Subcutaneous abdominal adipose tissue (tissue), 5 donors: ENCODE data around the gene PIK3R4.

ENCODE experiments used
- H3K27ac ChIP-seq: one replicate; pipeline ENCODE4 v1.7.0; 2013; ENCODE audit warnings: low read depth, mild to moderate bottlenecking, inconsistent platforms, low read length, moderate library complexity
- H3K27me3 ChIP-seq, 5 donors: one replicate each; pipeline ENCODE4 v1.7.0; 2013; ENCODE audit warnings: low read length in 5 of 5, inconsistent platforms in 1 of 5; ENCODE audit not compliant: control insufficient read depth in 5 of 5, insufficient read depth in 4 of 5
- H3K36me3 ChIP-seq, 5 donors: one replicate each; pipeline ENCODE4 v1.7.0; 2013; ENCODE audit warnings: low read length in 5 of 5; ENCODE audit not compliant: control insufficient read depth in 5 of 5, insufficient read depth in 5 of 5
- H3K4me1 ChIP-seq, 5 donors: one replicate each; pipeline ENCODE4 v1.7.0; 2013; ENCODE audit warnings: low read length in 5 of 5, mild to moderate bottlenecking in 3 of 5, moderate library complexity in 1 of 5; ENCODE audit not compliant: control insufficient read depth in 5 of 5, insufficient read depth in 5 of 5
- H3K4me3 ChIP-seq, 5 donors: one replicate each; pipeline ENCODE4 v1.7.0; 2013; ENCODE audit warnings: low read length in 5 of 5, low read depth in 1 of 5
- H3K9ac ChIP-seq, 5 donors: one replicate each; pipeline ENCODE4 v1.7.0; 2013; ENCODE audit warnings: low read length in 5 of 5, mild to moderate bottlenecking in 4 of 5, moderate library complexity in 3 of 5
- H3K9me3 ChIP-seq, 5 donors: one replicate each; pipeline ENCODE4 v1.7.0; 2013; ENCODE audit warnings: low read length in 5 of 5; ENCODE audit not compliant: control insufficient read depth in 5 of 5
- donor health status: healthy.
- donor health status: healthy.
- donor health status: healthy.
- donor health status: healthy.
- donor health status: healthy.

PIK3R4 gene

GRCh38 chr3:130743354-130743753 is 3.3 kb downstream of the PIK3R4 start:
- Histone ChIP-seq H3K27me3 (no peaks in the 10 kb centered on the region), H3K36me3 (peaks cover 3 to 11% (median 10%) of the 10 kb centered on the region in 5 donors), H3K4me3 (no peak overlapping the region), H3K9ac (peak overlapping the region in 1 of 5 donors; percentile 8), H3K9me3 (no peaks in the 10 kb centered on the region), H3K4me1 (peaks cover 3 to 64% (median 47%) of the 10 kb centered on the region in 5 donors), H3K27ac (no peak overlapping the region)

DNA sequence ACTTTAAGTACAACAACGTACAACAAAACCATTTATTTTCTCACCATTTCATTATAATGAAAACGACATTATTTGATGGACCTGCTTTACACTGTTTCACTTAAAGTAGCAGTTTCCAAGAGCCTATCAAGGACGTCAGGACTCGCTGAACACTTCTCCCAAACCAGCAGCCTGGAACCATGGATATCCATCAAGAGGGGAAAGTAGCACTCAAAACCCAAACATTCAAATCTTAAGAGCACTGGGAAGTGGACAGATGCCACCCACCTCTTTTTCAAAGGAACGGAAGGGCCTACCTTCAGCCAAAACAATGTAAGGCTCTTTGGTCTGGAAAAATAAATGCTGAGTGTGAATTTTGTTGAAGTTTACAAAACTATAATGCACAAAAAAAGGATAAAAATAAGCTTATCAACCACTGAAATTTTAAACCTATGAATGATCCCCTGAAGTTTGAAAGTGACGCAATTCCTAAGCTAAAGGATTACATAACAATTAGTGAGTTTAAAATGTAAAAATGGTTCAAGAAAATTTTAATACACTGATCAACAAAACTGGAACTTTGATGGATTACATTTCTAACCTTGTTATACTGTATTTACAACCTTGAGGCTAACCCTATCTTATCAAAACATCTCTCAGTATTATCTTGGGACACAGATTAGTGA is 4.6 kb downstream of the PIK3R4 start:
- H3K36me3 ChIP-seq = peaks cover 3 to 11% (median 10%) of the 10 kb centered on the region in 5 donors
- no peak overlapping the region for H3K27ac ChIP-seq
- no peaks in the 10 kb centered on the region for H3K9me3 ChIP-seq
- peaks cover 3 to 58% (median 47%) of the 10 kb centered on the region in 5 donors for H3K4me1 ChIP-seq
- H3K27me3 ChIP-seq = no peaks in the 10 kb centered on the region
- H3K4me3 ChIP-seq = no peak overlapping the region
- H3K9ac ChIP-seq = no peak overlapping the region

DNA sequence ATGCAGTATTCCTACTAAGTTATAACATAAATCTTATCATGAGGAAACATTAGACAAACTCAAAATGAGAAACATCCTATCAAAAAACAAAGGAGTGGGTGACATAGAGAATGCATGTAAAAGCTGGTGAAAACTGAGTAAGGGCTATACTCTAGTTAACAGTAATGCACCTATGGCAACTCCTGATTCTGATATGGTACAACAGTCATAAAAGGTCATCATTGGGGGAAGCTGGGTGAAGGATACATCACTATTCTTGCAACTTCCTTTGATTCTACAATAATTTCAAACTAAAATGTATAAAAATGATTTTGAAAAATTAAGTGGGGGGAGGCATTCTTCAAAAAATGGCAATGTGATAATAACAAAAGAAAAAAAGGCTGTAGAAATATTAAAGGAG is 6.8 kb downstream of the PIK3R4 start:
- H3K9ac ChIP-seq = no peak overlapping the region
- no peaks in the 10 kb centered on the region for H3K9me3 ChIP-seq
- H3K4me3 ChIP-seq = no peak overlapping the region
- peaks cover 3 to 16% (median 10%) of the 10 kb centered on the region in 5 donors for H3K36me3 ChIP-seq
- H3K27me3 ChIP-seq = no peaks in the 10 kb centered on the region
- no peak overlapping the region for H3K27ac ChIP-seq
- peaks cover 0 to 40% (median 29%) of the 10 kb centered on the region in 5 donors for H3K4me1 ChIP-seq

DNA sequence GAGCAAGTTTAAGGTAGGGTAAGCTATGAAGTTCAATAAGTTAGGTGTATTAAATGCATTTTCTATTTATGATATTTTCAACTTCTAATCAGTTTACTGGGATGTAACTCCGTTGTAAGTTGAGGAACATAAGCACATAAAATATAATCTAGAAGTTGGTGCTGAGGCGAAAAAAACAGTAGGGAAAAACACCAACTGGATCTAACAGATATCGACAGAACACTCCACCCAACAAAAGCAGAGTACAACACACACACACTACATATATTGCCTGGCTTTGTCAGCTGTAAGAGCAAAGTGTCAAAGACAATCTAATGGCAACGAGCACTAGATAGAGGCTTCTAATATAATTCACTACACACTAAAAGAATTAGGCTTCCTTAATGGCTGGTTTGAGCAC is 8.4 kb downstream of the PIK3R4 start:
- Histone ChIP-seq H3K9me3 (no peaks in the 10 kb centered on the region), H3K27me3 (no peaks in the 10 kb centered on the region), H3K27ac (no peak overlapping the region), H3K4me3 (no peak overlapping the region), H3K9ac (no peak overlapping the region), H3K4me1 (peaks cover 0 to 33% (median 15%) of the 10 kb centered on the region in 5 donors), H3K36me3 (peaks cover 7 to 19% (median 8%) of the 10 kb centered on the region in 5 donors)

GRCh38 chr3:130737622-130738021 is 9.0 kb downstream of the PIK3R4 start:
- no peak overlapping the region for H3K9ac ChIP-seq
- H3K27ac ChIP-seq = no peak overlapping the region

GRCh38 chr3:130733236-130733875 is 13.3 kb downstream of the PIK3R4 start:
- Histone ChIP-seq H3K9ac (peak overlapping the region in 2 of 5 donors; percentile 5 to 39), H3K4me3 (peak overlapping the region in 1 of 5 donors; percentile 3)

More at GRCh38 chr3:130737622-130738021, 9.0 kb downstream of the PIK3R4 start:
- H3K36me3 ChIP-seq = peaks cover 7 to 23% (median 11%) of the 10 kb centered on the region in 5 donors
- H3K27me3 ChIP-seq = no peaks in the 10 kb centered on the region
- H3K9me3 ChIP-seq = no peaks in the 10 kb centered on the region
- peaks cover 0 to 27% (median 11%) of the 10 kb centered on the region in 5 donors for H3K4me1 ChIP-seq
- H3K4me3 ChIP-seq = no peak overlapping the region

GRCh38 chr3:130732501-130732900 is 14.1 kb downstream of the PIK3R4 start:
- Histone ChIP-seq H3K27ac (no peak overlapping the region), H3K9me3 (no peaks in the 10 kb centered on the region), H3K36me3 (peaks cover 6 to 27% (median 10%) of the 10 kb centered on the region in 5 donors), H3K9ac (no peak overlapping the region), H3K4me3 (no peak overlapping the region), H3K4me1 (peaks cover 0 to 17% (median 2%) of the 10 kb centered on the region in 5 donors), H3K27me3 (no peaks in the 10 kb centered on the region)

More at GRCh38 chr3:130733236-130733875, 13.3 kb downstream of the PIK3R4 start:
- Histone ChIP-seq H3K9me3 (no peaks in the 10 kb centered on the region), H3K36me3 (peaks cover 4 to 23% (median 10%) of the 10 kb centered on the region in 5 donors), H3K27ac (peak overlapping the region; percentile 43), H3K27me3 (no peaks in the 10 kb centered on the region), H3K4me1 (peaks cover 0 to 9% (median 0%) of the 10 kb centered on the region in 5 donors)

DNA sequence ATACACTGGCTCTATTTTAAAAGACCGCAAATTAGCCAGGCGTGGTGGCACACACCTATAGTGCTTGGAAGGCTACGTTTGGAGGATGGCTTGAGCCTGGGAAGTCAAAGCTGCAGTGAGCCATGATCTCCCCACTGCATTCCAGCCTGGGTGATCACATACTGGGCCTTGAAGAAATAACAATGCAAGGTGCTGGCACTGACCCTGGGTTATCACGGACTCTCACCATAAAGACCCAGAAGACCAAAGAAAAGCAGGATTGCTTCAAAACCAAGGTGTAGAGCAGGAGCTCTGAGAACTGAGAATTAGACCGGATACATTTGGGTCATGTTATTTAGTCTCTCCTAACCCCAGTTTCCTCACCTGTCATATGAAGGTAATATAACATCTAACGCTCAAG is 14.8 kb downstream of the PIK3R4 start:
- peaks cover 6 to 27% (median 10%) of the 10 kb centered on the region in 5 donors for H3K36me3 ChIP-seq
- H3K4me3 ChIP-seq = no peak overlapping the region
- H3K27me3 ChIP-seq = no peaks in the 10 kb centered on the region
- no peaks in the 10 kb centered on the region for H3K9me3 ChIP-seq
- no peak overlapping the region for H3K27ac ChIP-seq
- peaks cover 0 to 20% (median 3%) of the 10 kb centered on the region in 5 donors for H3K4me1 ChIP-seq
- no peak overlapping the region for H3K9ac ChIP-seq

GRCh38 chr3:130729154-130729553 is 17.5 kb downstream of the PIK3R4 start:
- Histone ChIP-seq H3K9ac (no peak overlapping the region), H3K27ac (no peak overlapping the region), H3K4me3 (no peak overlapping the region)

DNA sequence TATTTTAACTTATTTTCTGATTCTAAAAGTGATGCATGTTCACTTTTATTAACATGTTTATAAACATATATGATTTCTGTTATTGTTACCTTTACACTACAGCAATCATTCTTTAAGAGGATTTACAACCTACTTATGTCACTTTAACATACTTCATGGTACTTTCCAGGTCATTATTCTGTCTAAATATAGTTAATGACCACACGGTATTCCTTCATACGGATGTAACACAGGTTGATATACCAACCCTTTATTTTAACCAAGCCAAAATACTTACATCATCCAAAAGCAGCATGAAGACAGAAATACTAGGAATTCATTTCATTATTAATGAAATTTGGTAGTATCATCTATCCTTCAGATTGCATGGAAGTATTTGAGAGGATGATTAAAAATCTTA is 18.6 kb downstream of the PIK3R4 start:
- Histone ChIP-seq H3K27ac (peak overlapping the region; percentile 74), H3K4me3 (no peak overlapping the region), H3K27me3 (no peaks in the 10 kb centered on the region), H3K36me3 (peaks cover 3 to 17% (median 6%) of the 10 kb centered on the region in 5 donors), H3K4me1 (peaks cover 0 to 17% (median 3%) of the 10 kb centered on the region in 5 donors), H3K9me3 (no peaks in the 10 kb centered on the region), H3K9ac (no peak overlapping the region)

More at GRCh38 chr3:130729154-130729553, 17.5 kb downstream of the PIK3R4 start:
- Histone ChIP-seq H3K27me3 (no peaks in the 10 kb centered on the region), H3K36me3 (peaks cover 6 to 24% (median 10%) of the 10 kb centered on the region in 5 donors), H3K4me1 (peaks cover 0 to 26% (median 5%) of the 10 kb centered on the region in 5 donors), H3K9me3 (no peaks in the 10 kb centered on the region)
